Neural cell (in vitro differentiated cells): Measurements from ENCODE around the gene ITGA3.

Experiments
- CTCF ChIP-seq: fragments of 450-650 bp; IDR thresholded peaks from 2 replicates; pipeline ENCODE4 v1.5.1; 2014; ENCODE audit warnings: antibody characterized with exemption, mild to moderate bottlenecking, moderate library complexity; ENCODE audit not compliant: poor library complexity, severe bottlenecking
- EZH2 ChIP-seq: fragments of 200-600, 300-800 bp; shearing (Covaris generic), sonication (generic); IDR thresholded peaks from 2 replicates; pipeline ENCODE4 v1.6.1; 2014; ENCODE audit warnings: antibody characterized with exemption, low read length, borderline replicate concordance, mild to moderate bottlenecking; ENCODE audit not compliant: insufficient read depth, poor library complexity, severe bottlenecking
- REST ChIP-seq: IDR thresholded peaks from 2 replicates; pipeline ENCODE4 v1.6.1; 2012; ENCODE audit warnings: borderline replicate concordance

- TF ChIP-seq CTCF (no peak), REST (no peak), EZH2 (no peak)
Measured at GRCh38 chr17:50052241-50052796, 3.6 kb upstream of the ITGA3 start.
